Activated gamma-delta T cell treated with anti-CD3 and anti-CD28 coated beads, Interleukin-2, amount 50 U/mL, for 16 hours (primary cell): Measurements from ENCODE around the gene SLC17A7.
"Not testable (repeated sequence)": the region's sequence is repeated elsewhere in the genome, so short reads cannot be mapped to it uniquely, and the experiment has no call there.

Experiments used
- DNase-seq: peaks from one replicate; pipeline ENCODE4 v3.0.0-alpha.2; 2020; ENCODE audit warnings: low read depth

Gene SLC17A7

DNA sequence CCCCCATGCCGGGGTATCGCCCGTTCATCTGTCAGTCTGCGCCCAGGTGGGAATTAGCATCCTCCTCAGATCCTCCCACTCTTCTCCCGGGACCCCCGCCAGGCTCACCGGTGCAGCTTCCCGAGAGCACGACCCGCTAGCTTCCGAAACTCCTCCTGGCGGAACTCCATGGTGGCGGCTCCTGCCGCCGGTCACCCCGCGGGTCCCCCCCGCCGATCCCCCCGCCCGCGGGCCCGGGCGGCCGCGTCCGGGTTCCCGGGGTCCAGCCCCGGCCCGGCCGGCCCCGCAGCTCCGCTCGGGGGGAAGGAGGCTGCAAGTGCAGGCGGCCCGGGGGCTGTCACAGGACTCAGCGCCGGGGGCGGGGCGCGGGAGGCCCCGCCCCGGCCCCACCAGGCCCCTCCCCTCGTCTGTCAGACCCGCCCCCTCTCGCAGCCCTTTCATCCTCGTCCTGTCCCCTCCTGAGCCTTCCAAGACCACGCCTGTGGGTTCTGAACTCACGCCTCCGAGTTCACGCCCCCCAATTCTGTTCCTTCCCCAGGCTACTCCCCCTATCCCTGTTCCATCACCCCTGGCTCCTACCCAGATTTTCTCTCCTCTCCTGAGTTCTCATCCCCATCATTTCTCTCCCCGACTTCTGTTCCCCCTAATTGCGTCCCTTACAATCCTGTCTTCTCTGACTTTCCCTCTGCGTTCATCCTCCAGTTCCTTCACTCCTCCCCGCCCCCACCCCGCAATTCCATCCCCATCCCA, at the start of gene SLC17A7:
TSS of gene SLC17A7 (minus strand) at position 318 of the 750 bp plus-strand sequence. CDS start at position 170, 148 bp downstream.
- no peak for DNase-seq

DNA sequence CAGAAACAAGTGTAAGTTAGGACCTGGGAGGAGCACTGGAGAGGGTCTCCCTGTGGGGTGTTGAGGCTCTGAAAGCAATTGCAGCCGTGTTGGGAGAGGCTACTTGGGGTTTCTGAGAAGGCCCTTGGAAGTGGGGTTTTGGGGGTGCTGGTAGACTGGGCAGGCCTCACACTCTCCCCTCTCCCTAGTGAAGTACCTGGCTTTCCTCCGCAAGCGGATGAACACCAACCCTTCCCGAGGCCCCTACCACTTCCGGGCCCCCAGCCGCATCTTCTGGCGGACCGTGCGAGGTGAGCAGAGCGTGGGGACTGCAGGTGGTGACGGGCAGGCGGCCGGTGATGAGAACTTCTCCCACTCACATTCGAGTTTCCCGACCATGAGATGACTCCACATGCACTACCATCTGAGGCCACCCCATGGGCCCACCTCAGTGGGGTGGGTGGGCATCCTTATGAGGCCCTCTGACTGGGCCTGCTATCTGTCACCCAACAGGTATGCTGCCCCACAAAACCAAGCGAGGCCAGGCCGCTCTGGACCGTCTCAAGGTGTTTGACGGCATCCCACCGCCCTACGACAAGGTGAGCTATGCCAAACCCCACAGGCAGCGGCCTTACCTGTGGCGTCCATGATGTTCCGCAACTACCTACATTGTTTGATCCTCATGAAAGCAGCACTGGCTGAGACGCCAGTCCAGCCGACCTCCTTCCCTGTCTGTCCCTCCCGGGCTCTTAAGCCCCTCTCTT, 49.1 kb upstream of the SLC17A7 start:
- DNase-seq, result no peak

DNA sequence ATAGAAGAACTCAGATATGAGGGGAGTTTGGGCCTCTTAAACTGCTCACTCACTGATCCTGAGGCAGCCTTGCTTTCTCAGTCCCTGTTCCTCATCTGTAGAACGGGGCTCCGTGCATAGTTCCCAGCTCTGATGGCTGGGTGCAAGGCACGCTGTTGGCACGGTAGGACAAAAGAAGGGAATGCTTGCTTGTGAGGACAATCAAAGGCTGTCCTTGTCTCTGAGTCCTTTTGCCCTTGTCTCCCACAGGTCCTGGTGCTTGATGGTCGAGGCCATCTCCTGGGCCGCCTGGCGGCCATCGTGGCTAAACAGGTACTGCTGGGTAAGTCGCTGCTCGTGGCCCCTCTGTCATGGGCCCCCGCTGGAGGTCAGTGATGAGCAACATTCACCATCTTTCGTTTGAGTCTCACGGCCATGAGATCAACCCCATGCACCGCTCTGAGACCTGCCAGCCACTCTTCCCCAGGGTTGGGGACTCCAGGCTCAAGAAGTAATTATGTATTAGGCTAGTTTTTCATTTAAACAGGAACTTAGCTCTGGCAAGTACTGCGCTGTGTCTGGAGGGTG, 48.4 kb upstream of the SLC17A7 start:
- no peak for DNase-seq

- no peak for DNase-seq
Observed at GRCh38 chr19:49488863-49489537, 47.7 kb upstream of the SLC17A7 start.

- no peak for DNase-seq
Observed at GRCh38 chr19:49488046-49488862, 46.9 kb upstream of the SLC17A7 start.

GRCh38 chr19:49487277-49488045, 46.1 kb upstream of the SLC17A7 start, which contains the start of gene RPL13A:
Gene RPL13A (plus strand): TSS chr19:49487608. CDS start chr19:49487630, 22 bp downstream.
- DNase-seq, result peak; percentile 99

GRCh38 chr19:49486710-49487276, 45.5 kb upstream of the SLC17A7 start:
- no peak for DNase-seq

- no peak for DNase-seq
Observed at GRCh38 chr19:49486232-49486631, 44.9 kb upstream of the SLC17A7 start.

DNA sequence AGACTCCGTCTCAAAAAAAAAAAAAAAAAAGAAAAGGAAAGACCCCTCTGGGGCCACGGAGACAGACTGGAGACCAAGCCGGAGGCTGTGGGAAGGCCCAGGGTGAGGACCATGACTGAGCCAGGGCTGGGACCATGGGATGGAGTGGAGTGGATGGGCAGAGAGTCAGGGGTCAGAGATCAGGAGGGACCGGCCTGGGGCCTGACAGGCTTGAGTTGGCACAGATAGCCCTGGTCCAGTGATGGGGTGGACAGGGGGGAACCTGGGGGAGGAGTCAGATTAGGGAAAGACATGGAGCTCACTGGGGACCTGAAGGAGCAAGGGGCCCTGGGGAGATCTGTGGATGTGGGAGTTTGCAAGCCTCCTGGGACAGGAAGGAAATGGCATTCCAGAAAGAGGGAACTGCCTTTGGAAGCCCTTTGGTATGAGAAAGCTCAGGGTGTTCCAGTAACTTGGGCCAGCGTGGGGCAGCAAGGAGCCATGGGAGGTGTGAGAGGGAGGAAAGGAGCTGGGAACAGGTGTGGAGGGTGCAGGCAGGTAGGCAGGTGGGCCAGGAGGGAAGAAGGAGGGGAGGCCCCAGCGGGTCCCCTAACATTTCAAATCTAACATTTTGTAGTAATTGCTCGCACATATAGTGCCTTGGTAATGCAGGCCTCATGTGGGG, 39.8 kb upstream of the SLC17A7 start:
- no peak for DNase-seq

- no peak for DNase-seq
Observed at GRCh38 chr19:49479975-49480628, 38.8 kb upstream of the SLC17A7 start.

DNA sequence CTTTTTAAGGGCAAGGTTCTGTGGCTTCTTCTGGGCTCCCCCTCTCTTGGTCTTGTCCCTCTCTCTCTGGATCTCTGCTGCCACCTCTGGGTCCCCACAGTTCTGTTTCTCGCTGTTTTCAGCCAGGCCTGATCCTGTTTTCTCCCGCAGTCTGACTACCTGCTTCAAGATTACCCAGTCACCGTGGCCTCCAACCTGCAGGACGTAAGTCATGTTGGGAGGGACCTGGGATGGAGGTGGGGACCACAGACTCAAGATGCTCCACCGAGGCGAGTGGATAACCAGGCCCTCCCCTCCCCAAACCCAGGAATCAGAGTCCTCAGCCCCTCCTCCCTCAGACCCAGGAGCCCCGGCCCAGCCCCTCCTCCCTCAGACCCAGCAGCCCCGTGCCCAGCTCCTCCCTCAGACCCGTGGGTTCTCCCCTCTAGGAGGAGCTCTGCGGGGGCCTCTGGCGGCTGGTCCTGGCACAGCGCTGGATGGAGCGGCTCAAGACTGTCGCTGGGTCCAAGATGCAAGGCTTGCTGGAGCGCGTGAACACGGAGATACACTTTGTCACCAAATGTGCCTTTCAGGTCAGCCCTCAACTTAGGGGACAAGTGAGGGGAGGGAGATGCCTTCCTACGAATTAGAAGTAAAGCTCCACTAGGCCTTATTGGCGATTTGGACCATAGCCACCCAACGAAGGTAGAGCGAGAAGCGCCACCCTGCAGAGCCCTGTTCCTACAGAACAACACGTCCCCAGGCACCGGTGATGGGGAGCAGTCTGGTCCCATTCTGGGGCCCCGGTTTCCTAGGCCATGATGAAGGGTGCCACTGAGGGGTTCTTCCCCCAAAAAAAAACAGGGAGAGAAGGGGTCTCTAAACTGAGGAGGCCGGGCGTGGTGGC, 34.9 kb upstream of the SLC17A7 start:
- no peak for DNase-seq

- no peak for DNase-seq
Observed at GRCh38 chr19:49475191-49475917, 34.0 kb upstream of the SLC17A7 start.

DNA sequence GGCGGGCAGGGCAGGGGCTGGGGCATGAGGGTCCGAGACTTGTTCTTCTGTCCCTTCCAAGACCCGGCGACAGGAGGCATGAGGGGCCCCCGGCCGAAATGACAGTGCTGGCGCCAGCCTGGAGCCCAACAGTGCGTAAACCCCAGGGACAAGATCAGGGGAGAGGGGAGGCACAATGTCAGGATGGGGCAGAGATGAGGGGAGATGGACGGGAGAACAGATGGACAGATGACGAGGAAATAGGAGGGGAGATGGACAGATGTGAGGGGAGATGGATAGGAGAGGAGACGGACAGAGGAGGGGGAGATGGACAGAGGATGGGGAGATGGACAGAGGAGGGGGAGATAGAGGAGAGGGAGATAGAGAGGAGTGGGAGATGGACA, 33.2 kb upstream of the SLC17A7 start:
- no peak for DNase-seq

DNA sequence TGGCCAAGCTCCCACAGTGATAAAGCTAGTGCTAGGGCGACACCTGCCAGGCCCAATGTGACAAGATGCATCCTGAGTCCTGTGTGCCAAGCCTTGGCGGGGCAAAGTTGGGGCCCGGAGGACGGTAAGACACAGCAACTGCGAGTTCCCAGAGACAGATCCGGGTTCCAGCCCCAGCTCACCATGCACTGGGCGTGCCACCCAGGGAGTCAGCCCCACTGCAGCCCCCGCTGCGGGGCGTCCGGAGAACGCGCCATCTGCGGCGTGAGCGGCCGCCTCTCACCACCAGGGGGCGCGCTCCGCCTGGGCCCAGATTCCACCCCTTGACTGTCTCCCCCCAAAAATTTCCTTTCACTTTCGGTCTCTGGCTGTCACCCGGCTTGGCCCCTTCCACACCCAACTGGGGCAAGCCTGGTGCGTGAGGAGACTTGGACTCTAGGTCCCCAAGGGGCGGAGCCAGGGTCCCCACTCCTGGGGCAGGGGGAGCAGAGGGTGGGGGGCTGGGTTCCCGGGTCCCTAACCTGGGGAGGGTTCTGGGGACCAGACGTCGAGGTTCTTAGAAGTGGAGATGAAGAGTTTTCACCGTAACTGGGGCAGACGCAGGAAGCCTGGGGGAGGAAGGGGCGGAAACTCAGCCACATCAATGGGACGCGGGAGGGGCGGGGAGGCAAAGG, 32.7 kb upstream of the SLC17A7 start, which contains the start of gene FLT3LG:
TSS of gene FLT3LG (plus strand) at position 348 of the 674 bp plus-strand sequence. CDS start 425 bp downstream, outside the sequence.
- peak; percentile 88 for DNase-seq

GRCh38 chr19:49473501-49473867, 32.2 kb upstream of the SLC17A7 start:
- DNase-seq, result not testable (repeated sequence)

DNA sequence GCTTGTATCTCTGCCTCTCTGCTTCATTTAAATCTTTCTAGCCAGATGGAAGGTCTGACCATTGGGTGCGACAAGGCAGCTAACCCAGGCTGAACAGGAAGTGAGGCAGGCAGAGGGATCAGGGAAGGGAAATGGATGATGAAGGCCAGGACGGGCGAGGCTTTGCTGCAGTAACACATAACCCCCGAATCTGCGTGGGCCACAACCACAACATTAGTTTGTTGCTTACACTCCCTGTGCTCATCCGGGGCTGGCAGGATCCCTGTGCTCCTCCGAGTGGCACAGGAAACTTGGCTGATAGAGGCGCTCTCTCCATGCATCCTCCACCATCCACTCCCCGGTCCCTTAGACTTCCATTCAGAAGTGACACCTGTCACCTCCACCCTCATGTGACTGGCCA, 31.6 kb upstream of the SLC17A7 start:
- DNase-seq, result no peak

GRCh38 chr19:49470615-49470978, 29.3 kb upstream of the SLC17A7 start:
- no peak for DNase-seq
